Activated naive CD8-positive, alpha-beta T cell treated with anti-CD3 and anti-CD28 coated beads, Interleukin-2, amount 10 ng/mL, durations not matched to agents 7 days and 5 days (primary cell): ENCODE data around the gene PKDREJ. TPM values are rescaled to one million over a fixed set of nuclear protein-coding genes. Genes with fewer than 3 reads are reported as not detected.
"Not testable (repeated sequence)": the region's sequence is repeated elsewhere in the genome, so short reads cannot be mapped to it uniquely, and the experiment has no call there.

Experiments
- ATAC-seq: fragments of 150-1000 bp; cut with Tn5 transposase; one replicate; pipeline ENCODE4 v1.10.0; 2021; ENCODE audit warnings: low read depth, moderate library complexity
- POLR2A ChIA-PET: fragments of 350-600 bp; sonication (Branson Sonifier 250); formaldehyde crosslinking; loops from one replicate; lab custom pipeline; 2021; ENCODE audit warnings: antibody characterized with exemption; lab: Charles Lee
- DNase-seq: peaks from one replicate; pipeline ENCODE4 v3.0.0; 2021
- H3K27ac Mint-ChIP-seq: one replicate; pipeline ENCODE4 v1.8.0; 2022; ENCODE audit warnings: mild to moderate bottlenecking, mixed read lengths
- H3K27me3 Mint-ChIP-seq: one replicate; pipeline ENCODE4 v1.8.0; 2022; ENCODE audit warnings: mild to moderate bottlenecking, moderate library complexity, mixed read lengths
- H3K36me3 Mint-ChIP-seq: one replicate; pipeline ENCODE4 v1.8.0; 2021; ENCODE audit warnings: mild to moderate bottlenecking, mixed read lengths
- H3K4me1 Mint-ChIP-seq: one replicate; pipeline ENCODE4 v1.8.0; 2021; ENCODE audit warnings: mixed read lengths
- H3K4me3 Mint-ChIP-seq: one replicate; pipeline ENCODE4 v1.8.0; 2022; ENCODE audit warnings: mild to moderate bottlenecking, moderate library complexity, mixed read lengths
- H3K9me3 Mint-ChIP-seq: one replicate; pipeline ENCODE4 v1.8.0; 2021; ENCODE audit warnings: mixed read lengths
- total RNA-seq, 2 experiments: library from RNA; stranded (reverse); gene quantifications; one replicate each; pipeline ENCODE4 v1.2.3, GENCODE V29; 2021

Gene PKDREJ, protein sequence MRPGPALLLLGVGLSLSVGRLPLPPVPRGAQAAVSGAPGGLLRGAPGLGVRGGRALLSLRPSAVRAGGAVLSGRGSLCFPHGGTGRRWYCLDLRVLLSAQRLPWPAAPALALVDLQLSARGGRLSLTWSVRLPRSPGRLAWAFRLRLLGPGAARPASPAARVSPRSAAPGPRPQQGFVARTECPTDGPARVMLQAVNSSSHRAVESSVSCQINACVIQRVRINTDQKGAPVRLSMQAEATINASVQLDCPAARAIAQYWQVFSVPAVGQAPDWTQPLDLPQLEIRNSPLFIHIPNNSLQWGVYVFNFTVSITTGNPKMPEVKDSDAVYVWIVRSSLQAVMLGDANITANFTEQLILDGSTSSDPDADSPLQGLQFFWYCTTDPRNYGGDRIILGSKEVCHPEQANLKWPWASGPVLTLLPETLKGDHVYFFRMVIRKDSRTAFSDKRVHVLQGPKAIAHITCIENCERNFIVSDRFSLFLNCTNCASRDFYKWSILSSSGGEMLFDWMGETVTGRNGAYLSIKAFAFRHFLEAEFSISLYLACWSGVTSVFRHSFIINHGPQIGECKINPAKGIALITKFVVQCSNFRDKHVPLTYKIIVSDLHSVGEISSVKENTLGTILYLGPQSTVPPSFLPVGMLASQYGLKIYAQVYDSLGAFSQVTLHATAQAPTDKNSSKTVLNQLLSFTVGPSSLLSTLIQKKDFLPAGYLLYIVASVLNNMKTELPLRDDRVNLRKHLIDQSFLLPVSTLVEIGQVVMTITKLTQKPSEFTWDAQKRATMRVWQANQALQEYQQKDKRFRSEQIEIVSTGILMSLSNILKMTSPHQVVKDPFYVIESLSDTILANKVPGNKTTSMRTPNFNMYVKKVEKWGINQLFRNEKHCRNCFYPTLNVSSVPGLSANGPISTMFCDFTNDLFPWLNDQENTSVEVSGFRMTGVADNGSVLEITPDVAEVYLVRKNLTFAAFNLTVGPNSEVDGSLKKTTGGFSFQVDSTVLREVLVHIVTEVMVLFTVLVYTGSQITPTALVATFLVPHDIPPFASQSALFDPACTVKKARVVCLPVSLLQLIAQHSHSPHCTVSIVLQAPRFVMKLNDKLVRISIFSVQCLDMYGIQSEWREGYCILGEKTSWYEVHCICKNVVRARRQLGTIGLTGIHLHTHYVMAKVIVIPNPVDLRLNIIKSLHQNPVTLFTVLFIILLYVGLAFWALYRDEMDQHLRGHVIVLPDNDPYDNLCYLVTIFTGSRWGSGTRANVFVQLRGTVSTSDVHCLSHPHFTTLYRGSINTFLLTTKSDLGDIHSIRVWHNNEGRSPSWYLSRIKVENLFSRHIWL (N-terminal part only)
- total RNA-seq = not detected

DNA sequence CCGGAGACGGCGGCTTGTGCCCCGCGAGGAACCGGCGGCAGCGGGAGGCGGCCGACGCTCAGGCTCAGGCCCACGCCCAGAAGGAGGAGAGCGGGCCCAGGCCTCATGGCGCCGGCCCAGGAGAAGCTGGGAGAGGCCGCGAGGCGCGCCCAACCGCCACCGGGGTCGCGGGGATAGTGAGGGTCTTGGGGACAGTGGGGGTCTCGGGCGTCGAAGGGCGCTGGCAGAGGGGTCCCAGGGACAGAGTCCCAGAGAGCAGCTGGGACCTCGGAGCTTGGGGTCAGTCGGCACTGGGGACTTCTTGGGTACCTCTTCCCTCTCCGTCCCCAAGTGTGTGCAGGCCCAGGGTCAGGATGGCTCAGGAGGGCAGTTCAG, at the start of gene PKDREJ:
Gene PKDREJ, minus strand, starts transcription at position 128 of the 375 bp plus-strand sequence. Its CDS starts 21 bp downstream, at position 107.
- no peak within 1 kb of the TSS for H3K27ac Mint-ChIP-seq
- peak within 1 kb of the TSS; percentile 53 for H3K4me3 Mint-ChIP-seq
- POLR2A ChIA-PET = interaction anchor here (0.7 kb wide), 1 partner anchor 33 kb away, joined by 3 read pairs; the partner anchor contains the start of gene GTSE1
- H3K27me3 Mint-ChIP-seq = peaks cover 64% of the 10 kb centered on the region
- DNase-seq = no peak
- peaks cover 10% of the 10 kb centered on the region for H3K9me3 Mint-ChIP-seq
- no peak for ATAC-seq
- peaks cover 14% of the 10 kb centered on the region for H3K36me3 Mint-ChIP-seq
- H3K4me1 Mint-ChIP-seq = peaks cover 7% of the 10 kb centered on the region

DNA sequence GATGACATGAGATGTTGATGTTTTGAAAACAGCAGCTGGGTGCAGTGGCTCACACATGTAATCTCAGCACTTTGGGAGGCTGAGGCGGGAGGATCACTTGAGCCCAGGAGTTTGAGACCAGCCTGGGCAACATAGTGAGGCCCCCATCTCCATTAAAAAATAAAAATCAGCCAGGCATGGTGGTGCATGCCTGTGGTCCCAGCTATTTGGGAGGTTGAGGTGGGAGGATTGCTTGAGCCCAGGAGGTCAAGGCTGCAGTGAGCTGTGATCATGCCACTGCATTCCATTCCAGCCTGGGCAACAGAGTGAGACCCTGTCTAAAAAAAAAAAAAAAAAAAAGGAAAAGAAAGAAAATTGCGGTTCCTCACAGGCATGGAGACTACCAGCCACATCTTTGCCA, 49.7 kb upstream of the PKDREJ start:
- ATAC-seq, H3K9me3 Mint-ChIP-seq, H3K27me3 Mint-ChIP-seq, DNase-seq, H3K4me3 Mint-ChIP-seq, H3K4me1 Mint-ChIP-seq, H3K27ac Mint-ChIP-seq: not testable (repeated sequence)
- peaks cover 45% of the 10 kb centered on the region for H3K36me3 Mint-ChIP-seq
- POLR2A ChIA-PET = interaction anchor here (0.7 kb wide), 1 partner anchor 385 kb away, joined by 6 read pairs; no protein-coding TSS in a partner anchor

DNA sequence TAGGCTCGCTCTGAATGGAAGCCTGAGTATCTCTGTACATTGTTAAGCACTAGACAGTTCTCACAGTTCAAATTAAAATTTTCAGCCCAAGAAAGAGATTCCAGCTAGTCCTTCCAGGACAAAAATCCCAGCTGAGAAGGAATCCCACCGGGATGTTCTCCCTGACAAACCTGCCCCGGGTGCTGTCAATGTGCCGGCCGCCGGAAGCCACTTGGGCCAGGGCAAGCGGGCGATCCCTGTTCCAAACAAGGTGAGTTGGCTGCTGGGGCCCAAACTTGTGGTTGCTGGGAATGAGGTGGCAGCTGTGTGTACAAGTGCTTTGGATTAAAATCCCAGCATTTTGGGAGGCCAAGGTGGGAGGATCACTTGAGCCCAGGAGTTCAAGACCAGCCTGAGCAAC, 48.9 kb upstream of the PKDREJ start:
- Mint-ChIP-seq H3K36me3 (peaks cover 42% of the 10 kb centered on the region), H3K4me1 (peaks cover 6% of the 10 kb centered on the region), H3K27me3 (no peaks in the 10 kb centered on the region), H3K9me3 (no peaks in the 10 kb centered on the region), H3K27ac (no peak overlapping the region), H3K4me3 (no peak overlapping the region)
- DNase-seq = no peak
- POLR2A ChIA-PET = no interaction called here
- no peak for ATAC-seq

DNA sequence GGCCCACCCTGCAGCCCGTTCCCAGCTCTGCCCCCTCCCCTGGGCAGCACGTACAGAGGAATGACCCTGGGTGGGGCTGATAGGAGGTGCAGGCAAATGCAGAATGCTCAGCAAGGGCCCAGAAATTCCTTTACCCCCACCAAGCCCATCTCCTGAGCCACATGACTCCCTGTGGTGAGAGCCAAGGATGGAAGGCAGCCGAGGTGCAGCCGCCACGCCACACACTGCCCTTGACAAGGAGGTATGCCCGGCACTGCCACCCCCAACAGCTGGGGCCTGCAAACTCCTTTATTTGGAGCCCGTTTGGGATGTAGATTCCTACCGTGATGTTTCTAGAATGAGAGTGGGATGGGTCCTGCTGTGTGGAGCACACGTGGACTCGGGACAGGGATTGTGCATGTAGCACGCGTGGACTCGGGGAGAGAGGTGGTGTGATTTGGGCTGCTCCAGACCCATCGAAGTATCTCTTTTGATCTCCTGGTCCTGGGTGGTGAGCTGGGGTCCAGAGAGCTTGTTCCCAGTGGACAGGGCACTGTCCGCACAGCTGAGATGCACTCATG, 46.5 kb upstream of the PKDREJ start:
- ATAC-seq = no peak
- Mint-ChIP-seq H3K4me1 (peaks cover 10% of the 10 kb centered on the region), H3K27ac (peak overlapping the region; percentile 49), H3K36me3 (peaks cover 41% of the 10 kb centered on the region), H3K4me3 (no peak overlapping the region), H3K27me3 (no peaks in the 10 kb centered on the region), H3K9me3 (no peaks in the 10 kb centered on the region)
- POLR2A ChIA-PET = no interaction called here
- DNase-seq = no peak

DNA sequence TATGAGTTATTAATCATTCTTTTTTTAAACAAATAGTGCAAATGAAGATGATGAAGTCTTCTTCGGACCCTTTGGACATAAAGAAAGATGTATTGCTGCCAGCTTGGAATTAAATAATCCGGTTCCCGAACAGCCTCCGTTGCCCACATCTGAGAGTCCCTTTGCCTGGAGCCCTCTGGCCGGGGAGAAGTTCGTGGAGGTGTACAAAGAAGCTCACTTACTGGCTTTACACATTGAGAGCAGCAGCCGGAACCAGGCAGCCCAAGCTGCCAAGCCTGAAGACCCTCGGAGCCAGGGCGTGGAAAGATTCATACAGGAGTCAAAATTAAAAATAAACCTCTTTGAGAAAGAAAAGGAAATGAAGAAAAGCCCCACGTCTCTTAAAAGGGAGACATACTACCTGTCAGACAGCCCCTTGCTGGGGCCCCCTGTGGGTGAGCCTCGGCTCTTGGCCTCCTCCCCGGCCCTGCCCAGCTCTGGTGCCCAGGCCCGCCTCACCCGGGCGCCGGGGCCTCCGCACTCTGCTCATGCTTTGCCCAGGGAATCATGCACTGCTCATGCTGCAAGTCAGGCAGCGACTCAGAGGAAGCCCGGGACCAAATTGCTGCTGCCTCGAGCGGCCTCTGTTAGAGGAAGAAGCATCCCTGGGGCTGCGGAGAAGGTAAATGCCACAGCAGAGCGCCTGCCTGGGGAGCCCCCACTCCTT, 45.3 kb upstream of the PKDREJ start:
- Mint-ChIP-seq H3K27ac (no peak overlapping the region), H3K4me3 (no peak overlapping the region), H3K9me3 (no peaks in the 10 kb centered on the region), H3K27me3 (no peaks in the 10 kb centered on the region), H3K36me3 (peaks cover 45% of the 10 kb centered on the region), H3K4me1 (peaks cover 16% of the 10 kb centered on the region)
- DNase-seq (no peak), ATAC-seq (no peak)
- POLR2A ChIA-PET = no interaction called here

DNA sequence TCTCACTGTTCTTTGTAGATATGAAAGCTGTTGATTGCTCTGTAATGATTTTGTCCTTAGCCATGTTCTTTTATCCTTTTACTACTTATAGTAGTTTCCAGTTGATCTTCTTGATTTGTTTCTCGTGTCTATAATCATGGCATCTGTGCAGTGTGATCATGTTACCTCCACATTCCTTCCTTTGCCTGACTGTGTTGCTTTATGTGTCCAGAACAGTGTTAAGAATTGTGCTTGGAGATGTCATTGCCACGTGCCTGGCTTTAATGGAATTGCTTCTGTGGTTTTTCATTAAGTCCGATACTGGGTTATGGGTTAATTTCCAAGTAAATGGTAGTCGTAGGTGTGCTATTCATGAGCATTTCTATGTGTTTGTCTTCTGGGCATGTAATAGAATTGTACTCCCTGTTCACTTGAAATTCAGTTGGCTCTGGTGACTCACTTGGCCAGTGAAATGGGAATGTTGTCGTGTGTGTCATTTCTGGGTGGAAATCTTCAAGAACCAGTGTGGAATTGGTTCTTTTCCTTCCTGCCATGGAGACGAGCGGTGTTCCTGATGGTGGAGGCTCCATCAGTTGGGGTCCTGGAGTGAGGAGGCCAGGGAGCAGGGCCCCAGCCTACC, 40.3 kb upstream of the PKDREJ start:
- Mint-ChIP-seq H3K9me3 (no peaks in the 10 kb centered on the region), H3K36me3 (peaks cover 50% of the 10 kb centered on the region), H3K27ac (peak overlapping the region; percentile 42), H3K4me3 (peak overlapping the region; percentile 18), H3K27me3 (no peaks in the 10 kb centered on the region), H3K4me1 (peaks cover 42% of the 10 kb centered on the region)
- POLR2A ChIA-PET = interaction anchor here (0.7 kb wide), 1 partner anchor 230 kb away, joined by 3 read pairs; no protein-coding TSS in a partner anchor
- ATAC-seq (no peak), DNase-seq (no peak)

DNA sequence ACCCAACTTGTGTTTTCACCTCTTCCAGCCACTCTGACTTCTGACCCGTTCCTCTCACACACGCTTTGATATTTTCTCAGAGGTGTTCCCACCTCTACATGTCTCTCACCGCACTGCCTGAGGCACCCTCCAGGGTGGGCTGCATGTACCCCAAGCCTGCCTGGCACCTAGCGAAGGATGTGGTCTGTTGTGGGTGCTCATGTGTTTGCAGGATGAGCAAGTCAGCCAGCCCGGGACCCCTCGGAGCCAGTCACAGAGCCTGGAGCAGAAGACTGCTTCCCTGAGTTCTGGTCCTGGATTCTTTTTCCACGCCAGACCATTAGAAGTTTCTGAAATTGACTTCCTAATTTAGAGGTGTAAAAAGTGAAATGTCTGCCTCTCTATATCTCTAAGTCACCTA, 37.3 kb upstream of the PKDREJ start:
- Mint-ChIP-seq H3K27me3 (no peaks in the 10 kb centered on the region), H3K4me1 (peaks cover 50% of the 10 kb centered on the region), H3K36me3 (peaks cover 44% of the 10 kb centered on the region), H3K27ac (no peak overlapping the region), H3K4me3 (peak overlapping the region; percentile 26), H3K9me3 (no peaks in the 10 kb centered on the region)
- ATAC-seq = no peak
- DNase-seq = no peak
- POLR2A ChIA-PET = interaction anchor here (0.6 to 0.7 kb wide), 2 partner anchors 50 to 577 kb away, joined by 4 to 5 read pairs; partner anchors contain the start of gene CDPF1

DNA sequence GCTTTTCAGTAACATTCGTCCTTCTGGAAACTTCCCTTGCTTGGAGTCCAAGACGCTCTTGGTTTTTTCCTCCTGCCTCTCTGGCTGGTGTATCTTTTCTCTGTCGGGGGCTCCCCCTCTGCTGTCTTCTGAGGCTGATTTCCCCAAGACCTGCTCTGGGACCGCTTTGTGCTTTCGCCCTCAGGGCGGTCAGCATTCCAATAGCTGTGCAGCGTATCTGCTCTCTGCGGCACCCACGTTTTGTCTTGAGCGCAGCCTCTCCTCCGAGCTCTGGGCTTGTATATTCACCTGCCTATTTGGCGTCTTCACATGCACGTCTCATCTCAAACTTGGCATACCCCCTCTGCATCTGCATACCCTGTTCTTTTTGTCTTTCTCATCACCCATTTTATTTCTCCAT, 36.0 kb upstream of the PKDREJ start:
- DNase-seq (no peak), ATAC-seq (no peak)
- H3K4me1 Mint-ChIP-seq = peaks cover 56% of the 10 kb centered on the region
- H3K27ac Mint-ChIP-seq = peak overlapping the region; percentile 21
- POLR2A ChIA-PET = interaction anchor here (0.6 to 0.7 kb wide), 3 partner anchors 16 to 57 kb away, joined by 3 to 4 read pairs (median 3); no protein-coding TSS in a partner anchor
- no peaks in the 10 kb centered on the region for H3K27me3 Mint-ChIP-seq
- H3K36me3 Mint-ChIP-seq = peaks cover 46% of the 10 kb centered on the region
- peak overlapping the region; percentile 87 for H3K4me3 Mint-ChIP-seq
- no peaks in the 10 kb centered on the region for H3K9me3 Mint-ChIP-seq

DNA sequence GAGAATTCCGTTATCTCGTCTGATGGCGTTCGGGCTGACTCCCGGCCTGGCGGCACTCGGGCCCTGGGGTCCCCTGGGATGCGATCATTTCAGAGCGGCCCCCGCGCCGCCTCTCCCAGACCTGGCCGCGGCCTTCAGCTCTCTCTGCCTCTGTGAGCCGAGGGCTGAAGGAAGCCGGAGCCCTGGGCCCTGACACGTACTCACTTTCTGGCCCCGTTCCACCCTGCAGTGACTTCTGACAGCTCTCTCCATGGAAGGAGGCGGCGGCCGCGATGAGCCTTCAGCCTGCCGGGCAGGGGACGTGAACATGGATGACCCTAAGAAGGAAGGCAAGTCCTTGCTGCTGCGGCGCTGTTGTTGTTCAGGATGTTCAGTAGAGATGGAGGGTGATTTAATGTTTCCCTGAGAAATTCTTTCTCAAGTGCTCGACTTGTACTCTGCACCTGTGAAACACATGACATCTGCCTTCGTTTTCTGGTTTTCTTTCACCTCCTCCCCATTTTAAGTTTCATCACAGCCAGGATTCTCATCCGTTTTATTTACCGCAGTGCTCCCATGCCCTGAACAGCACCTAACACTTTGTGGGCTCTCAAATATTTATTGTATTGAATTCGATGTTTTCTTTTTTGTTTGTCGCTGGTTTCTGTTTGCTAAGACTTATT, 34.1 kb upstream of the PKDREJ start:
- peak overlapping the region; percentile 78 for H3K27ac Mint-ChIP-seq
- H3K4me3 Mint-ChIP-seq = peak overlapping the region; percentile 87
- no peak for DNase-seq
- H3K4me1 Mint-ChIP-seq = peaks cover 58% of the 10 kb centered on the region
- peaks cover 44% of the 10 kb centered on the region for H3K36me3 Mint-ChIP-seq
- POLR2A ChIA-PET = interaction anchor here (1.2 to 2.6 kb wide), 6 partner anchors 11 to 262 kb away, joined by 3 to 18 read pairs (median 8); partner anchors contain the start of gene CDPF1
- H3K9me3 Mint-ChIP-seq = no peaks in the 10 kb centered on the region
- H3K27me3 Mint-ChIP-seq = no peaks in the 10 kb centered on the region
- ATAC-seq = peak; percentile 4

DNA sequence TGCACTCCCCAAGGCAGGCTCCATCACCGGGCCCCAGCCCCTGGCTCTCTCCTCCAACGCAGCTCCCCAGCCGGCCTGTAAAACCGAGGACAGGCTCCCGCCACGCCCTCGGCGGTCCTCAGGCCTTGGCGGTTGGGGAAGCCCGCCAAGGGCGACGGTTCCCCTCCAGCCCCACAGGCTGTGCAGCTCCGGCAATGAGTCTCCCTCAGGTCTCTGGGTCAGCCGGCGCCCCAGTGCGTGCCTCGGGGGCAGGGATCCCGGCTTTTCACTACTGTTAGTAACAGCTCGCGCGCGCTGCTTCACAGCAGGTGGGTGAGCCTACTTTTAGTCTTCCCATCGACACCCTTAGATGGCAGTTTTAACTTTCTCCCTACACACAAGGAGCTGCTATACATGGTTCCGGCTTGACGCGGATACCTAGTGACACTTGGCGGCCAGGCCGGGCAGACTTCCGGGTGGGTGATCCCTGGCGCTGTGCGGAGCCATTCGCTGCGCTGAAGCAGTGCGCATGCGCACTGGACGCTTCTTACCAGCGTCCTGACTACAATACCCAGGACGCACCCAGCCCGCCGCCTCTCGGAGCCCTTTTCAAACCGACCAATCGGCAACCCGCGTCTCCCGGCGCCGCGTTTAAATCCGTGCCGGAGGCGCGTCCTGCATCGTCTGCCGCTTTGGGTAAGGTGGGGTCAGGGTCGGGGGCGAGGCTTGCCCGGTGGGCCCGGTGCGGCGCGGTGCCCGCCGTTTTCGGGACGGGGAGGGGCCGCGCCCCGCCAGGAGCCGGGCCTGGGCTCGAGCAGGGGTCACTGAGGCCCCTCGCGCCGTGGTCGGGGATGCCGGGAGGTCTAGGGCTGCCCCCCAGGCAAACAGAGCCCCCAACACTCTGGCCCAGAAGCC, 33.4 kb upstream of the PKDREJ start, which contains the start of gene GTSE1:
Gene GTSE1, plus strand, starts transcription at position 614 of the 894 bp plus-strand sequence. CDS start 531 bp downstream, outside the sequence.
- Mint-ChIP-seq H3K27me3 (no peaks in the 10 kb centered on the region), H3K36me3 (peaks cover 49% of the 10 kb centered on the region), H3K9me3 (no peaks in the 10 kb centered on the region), H3K27ac (peak within 1 kb of the TSS; percentile 97), H3K4me3 (peak within 1 kb of the TSS; percentile 87), H3K4me1 (peaks cover 56% of the 10 kb centered on the region)
- DNase-seq = peak; percentile 96
- POLR2A ChIA-PET = interaction anchor here (0.6 to 2.6 kb wide), 26 partner anchors 8 to 1123 kb away, joined by 3 to 18 read pairs (median 4); partner anchors contain the start of genes CDPF1, PKDREJ, TBC1D22A and TTC38
- peak; percentile 96 for ATAC-seq
